Osteocyte (in vitro differentiated cells): ENCODE results near the gene PTMA. TPM values are rescaled to one million over a fixed set of nuclear protein-coding genes. Genes with fewer than 3 reads are reported as not detected.
A peak's percentile ranks its signal among the peaks of the same experiment; 100 is the strongest.
"Not testable (repeated sequence)": the region's sequence is repeated elsewhere in the genome, so short reads cannot be mapped to it uniquely, and the experiment has no call there.

Experiments used
- DNase-seq: peaks from one replicate; pipeline ENCODE4 v3.0.0; 2021; ENCODE audit warnings: mixed read lengths; ENCODE audit not compliant: unreplicated experiment; ENCODE audit errors: extremely low spot score
- H3K27ac Mint-ChIP-seq: one replicate; pipeline ENCODE4 v1.8.0; 2021; ENCODE audit warnings: mild to moderate bottlenecking, mixed read lengths; ENCODE audit not compliant: unreplicated experiment
- H3K27me3 Mint-ChIP-seq: one replicate; pipeline ENCODE4 v1.8.0; 2021; ENCODE audit warnings: mixed read lengths; ENCODE audit not compliant: unreplicated experiment
- H3K36me3 Mint-ChIP-seq: one replicate; pipeline ENCODE4 v1.8.0; 2021; ENCODE audit warnings: mixed read lengths; ENCODE audit not compliant: unreplicated experiment
- H3K4me1 Mint-ChIP-seq: one replicate; pipeline ENCODE4 v1.8.0; 2021; ENCODE audit warnings: mixed read lengths; ENCODE audit not compliant: unreplicated experiment
- H3K4me3 Mint-ChIP-seq: one replicate; pipeline ENCODE4 v1.8.0; 2021; ENCODE audit warnings: mild to moderate bottlenecking, moderate library complexity, mixed read lengths; ENCODE audit not compliant: unreplicated experiment
- H3K9me3 Mint-ChIP-seq: one replicate; pipeline ENCODE4 v1.8.0; 2021; ENCODE audit warnings: mixed read lengths; ENCODE audit not compliant: unreplicated experiment
- long read RNA-seq: library from polyadenylated mRNA; unstranded; transcript quantifications from one replicate; pipeline ENCODE4 v2.0.0, GENCODE V29; 2021
- total RNA-seq: library from RNA; stranded (reverse); gene quantifications from 2 replicates; pipeline ENCODE4 v1.2.1, GENCODE V29; 2021
- TF ChIP-seq, protein P1 (sequence below): fragments of 200-600 bp; sonication (generic); IDR thresholded peaks from 2 replicates; pipeline ENCODE4 v1.5.0; 2021; ENCODE audit warnings: antibody characterized with exemption, mild to moderate bottlenecking, moderate library complexity

Gene PTMA, protein sequence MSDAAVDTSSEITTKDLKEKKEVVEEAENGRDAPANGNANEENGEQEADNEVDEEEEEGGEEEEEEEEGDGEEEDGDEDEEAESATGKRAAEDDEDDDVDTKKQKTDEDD
- total RNA-seq: 709 and 776 TPM in 2 replicates
- long read RNA-seq, transcript PTMA-201 (5 exons, 1,212 nt): minor isoform, 39 of 510 reads
- long read RNA-seq, transcript PTMA-202 (5 exons, 1,221 nt): major isoform, 425 of 510 reads
- long read RNA-seq, partial matches to known transcripts: 28 of 510 reads
- long read RNA-seq, other reads (novel, unspliced or antisense): 11 of 510 reads

DNA sequence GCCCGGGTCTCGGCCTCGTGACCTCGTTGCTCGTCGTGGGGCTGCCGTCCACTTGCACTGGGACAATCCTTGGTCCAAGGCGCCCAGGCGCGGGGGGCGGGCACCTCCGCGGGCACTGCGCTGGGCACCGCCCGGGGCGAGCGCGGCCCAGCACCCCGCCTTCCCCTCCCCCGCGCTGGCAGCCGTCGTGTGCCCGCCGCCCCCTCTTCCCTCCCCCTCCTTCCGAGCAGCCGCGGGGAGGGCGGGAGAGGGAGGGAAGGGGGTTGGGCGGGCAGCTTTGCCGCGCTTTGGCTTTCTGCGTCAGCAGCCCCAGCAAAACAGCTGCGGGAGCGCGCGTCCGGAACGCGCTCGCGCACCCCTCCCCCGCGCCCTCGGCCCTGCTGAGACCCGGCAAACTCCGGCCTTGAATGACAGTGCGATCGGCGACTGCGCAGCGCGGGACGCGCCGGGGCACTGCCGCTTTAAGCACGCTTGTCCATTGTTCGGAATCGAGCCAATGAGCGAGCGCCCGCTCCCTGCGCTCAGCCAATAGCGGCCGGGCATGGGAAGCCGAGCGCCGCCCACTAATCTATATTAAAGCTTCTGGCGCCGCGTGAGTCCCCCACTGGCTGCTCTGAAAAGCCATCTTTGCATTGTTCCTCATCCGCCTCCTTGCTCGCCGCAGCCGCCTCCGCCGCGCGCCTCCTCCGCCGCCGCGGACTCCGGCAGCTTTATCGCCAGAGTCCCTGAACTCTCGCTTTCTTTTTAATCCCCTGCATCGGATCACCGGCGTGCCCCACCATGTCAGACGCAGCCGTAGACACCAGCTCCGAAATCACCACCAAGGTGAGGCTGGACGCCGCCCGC lies at the start of gene PTMA:
PTMA (plus strand) TSS at position 599 of the 846 bp plus-strand sequence; CDS start at position 781, 182 bp downstream.
- Mint-ChIP-seq H3K36me3 (peaks cover 13% of the 10 kb centered on the region), H3K4me1 (peaks cover 25% of the 10 kb centered on the region), H3K27me3 (no peaks in the 10 kb centered on the region), H3K27ac (peak within 1 kb of the TSS; percentile 100), H3K9me3 (no peaks in the 10 kb centered on the region), H3K4me3 (peak within 1 kb of the TSS; percentile 97)
- TF ChIP-seq, protein P1, sequence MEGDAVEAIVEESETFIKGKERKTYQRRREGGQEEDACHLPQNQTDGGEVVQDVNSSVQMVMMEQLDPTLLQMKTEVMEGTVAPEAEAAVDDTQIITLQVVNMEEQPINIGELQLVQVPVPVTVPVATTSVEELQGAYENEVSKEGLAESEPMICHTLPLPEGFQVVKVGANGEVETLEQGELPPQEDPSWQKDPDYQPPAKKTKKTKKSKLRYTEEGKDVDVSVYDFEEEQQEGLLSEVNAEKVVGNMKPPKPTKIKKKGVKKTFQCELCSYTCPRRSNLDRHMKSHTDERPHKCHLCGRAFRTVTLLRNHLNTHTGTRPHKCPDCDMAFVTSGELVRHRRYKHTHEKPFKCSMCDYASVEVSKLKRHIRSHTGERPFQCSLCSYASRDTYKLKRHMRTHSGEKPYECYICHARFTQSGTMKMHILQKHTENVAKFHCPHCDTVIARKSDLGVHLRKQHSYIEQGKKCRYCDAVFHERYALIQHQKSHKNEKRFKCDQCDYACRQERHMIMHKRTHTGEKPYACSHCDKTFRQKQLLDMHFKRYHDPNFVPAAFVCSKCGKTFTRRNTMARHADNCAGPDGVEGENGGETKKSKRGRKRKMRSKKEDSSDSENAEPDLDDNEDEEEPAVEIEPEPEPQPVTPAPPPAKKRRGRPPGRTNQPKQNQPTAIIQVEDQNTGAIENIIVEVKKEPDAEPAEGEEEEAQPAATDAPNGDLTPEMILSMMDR: no peak
- peak; percentile 100 for DNase-seq

DNA sequence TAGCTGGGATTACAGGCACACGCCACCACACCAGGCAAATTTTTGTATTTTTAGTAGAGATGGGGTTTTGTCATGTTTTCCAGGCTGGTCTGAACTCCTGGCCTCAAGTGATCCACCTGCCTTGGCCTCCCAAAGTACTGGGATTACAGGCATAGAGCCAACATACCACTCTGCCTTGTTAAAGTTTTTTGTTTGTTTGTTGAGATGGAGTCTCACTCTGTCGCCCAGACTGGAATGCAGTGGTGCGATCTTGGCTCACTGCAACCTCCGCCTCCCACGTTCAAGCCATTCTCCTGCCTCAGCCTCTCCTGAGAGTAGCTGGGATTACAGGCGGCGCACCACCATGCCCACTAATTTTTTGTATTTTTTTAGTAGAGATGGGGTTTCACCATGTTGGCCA lies 48.3 kb upstream of the PTMA start:
- H3K27me3 Mint-ChIP-seq, H3K9me3 Mint-ChIP-seq, DNase-seq, H3K27ac Mint-ChIP-seq, H3K36me3 Mint-ChIP-seq, H3K4me3 Mint-ChIP-seq: not testable (repeated sequence)
- peaks cover 17% of the 10 kb centered on the region for H3K4me1 Mint-ChIP-seq

DNA sequence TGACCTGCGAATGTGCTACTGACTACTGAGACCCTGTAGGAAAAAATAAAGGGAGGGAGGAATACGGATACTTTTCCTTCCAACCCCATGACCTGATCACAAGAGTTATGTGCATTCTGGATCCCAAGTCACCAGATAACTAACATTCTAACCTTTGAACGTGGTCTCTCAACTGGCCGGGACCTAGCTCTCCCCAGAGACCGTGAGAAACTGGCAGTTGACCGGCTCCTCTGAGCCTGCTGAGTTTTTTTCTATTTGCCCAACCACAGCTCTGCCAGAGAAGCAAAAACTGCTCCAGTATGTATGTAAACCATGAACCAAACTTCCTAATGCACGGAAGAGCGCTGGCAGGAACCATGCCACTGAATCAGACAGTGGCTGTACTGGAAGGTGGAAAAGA lies 47.5 kb upstream of the PTMA start:
- Mint-ChIP-seq H3K27me3 (no peaks in the 10 kb centered on the region), H3K4me1 (peaks cover 17% of the 10 kb centered on the region), H3K36me3 (no peaks in the 10 kb centered on the region), H3K9me3 (no peaks in the 10 kb centered on the region), H3K27ac (no peak overlapping the region), H3K4me3 (no peak overlapping the region)
- DNase-seq: no peak
- TF ChIP-seq, protein P1: no peak

DNA sequence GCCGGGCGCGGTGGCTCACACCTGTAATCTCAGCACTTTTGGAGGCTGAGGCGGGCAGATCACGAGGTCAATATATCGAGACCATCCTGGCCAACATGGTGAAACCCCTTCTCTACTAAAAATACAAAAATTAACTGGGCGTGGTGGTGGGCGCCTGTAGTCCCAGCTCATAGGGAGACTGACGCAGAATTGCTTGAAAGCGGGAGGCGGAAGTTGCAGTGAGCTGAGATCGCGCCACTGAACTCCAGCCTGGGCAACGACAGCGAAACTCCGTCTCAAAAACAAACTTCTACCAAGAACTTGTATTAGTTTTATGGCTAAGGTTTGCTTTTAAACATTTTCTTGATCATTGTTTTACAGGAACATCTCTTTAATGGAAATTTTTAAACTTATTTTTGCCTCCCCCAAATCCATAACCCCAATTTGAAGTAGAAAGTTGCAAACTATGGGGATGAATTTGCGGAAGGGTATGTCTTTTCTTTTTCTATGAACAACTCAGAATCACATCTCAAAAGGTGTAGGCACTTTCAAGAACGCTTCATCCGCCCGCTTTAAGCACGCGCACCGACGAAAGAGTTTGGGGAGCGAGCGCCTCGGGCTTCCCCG lies 46.8 kb upstream of the PTMA start:
- H3K36me3 Mint-ChIP-seq: no peaks in the 10 kb centered on the region
- H3K4me3 Mint-ChIP-seq: peak overlapping the region; percentile 29
- DNase-seq: no peak
- H3K4me1 Mint-ChIP-seq: peaks cover 21% of the 10 kb centered on the region
- no peaks in the 10 kb centered on the region for H3K27me3 Mint-ChIP-seq
- H3K9me3 Mint-ChIP-seq: no peaks in the 10 kb centered on the region
- TF ChIP-seq, protein P1: no peak
- H3K27ac Mint-ChIP-seq: peak overlapping the region; percentile 60

DNA sequence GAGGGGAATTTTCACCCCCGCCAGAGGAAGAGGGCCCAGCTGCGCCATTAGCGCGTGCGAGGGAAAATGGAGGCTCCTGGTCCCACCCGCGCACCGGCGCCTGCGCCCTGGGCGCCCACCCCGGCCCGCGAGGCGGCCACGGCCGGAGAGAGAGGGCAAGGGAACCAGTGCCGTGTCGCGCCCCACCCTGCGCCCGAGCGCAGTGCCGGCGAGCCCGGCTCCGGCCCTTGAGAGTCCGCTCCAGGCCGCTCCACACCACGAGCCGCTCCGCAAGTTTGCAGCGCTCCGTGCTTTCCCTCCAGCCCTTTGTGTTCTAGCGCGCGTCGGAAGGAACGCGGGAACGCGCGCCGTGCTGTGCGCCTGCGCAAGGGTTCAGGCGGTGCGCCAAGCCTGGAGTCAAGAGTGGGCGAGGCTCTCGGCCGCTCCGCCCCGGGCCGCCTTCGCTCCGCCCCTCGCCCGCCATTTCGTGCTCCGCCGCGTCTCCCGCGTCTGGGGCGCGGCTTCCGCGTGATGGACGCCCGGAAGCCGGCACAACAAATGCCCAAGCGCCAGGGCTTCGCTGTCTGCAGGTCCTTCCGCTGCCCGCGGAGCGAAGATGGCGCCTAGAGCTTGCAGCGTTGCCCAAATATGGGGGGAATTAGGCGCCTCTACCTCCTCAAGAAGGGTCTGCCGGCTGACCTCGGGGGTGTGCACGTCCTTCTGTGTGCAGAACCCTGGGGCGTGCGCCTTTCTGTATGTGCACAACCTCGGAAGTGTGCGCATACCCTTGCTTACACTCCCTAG lies 46.1 kb upstream of the PTMA start:
- H3K9me3 Mint-ChIP-seq: no peaks in the 10 kb centered on the region
- peak overlapping the region; percentile 60 for H3K27ac Mint-ChIP-seq
- peak overlapping the region; percentile 29 for H3K4me3 Mint-ChIP-seq
- H3K4me1 Mint-ChIP-seq: peaks cover 28% of the 10 kb centered on the region
- TF ChIP-seq, protein P1: no peak
- no peaks in the 10 kb centered on the region for H3K27me3 Mint-ChIP-seq
- peak; percentile 97 for DNase-seq
- no peaks in the 10 kb centered on the region for H3K36me3 Mint-ChIP-seq
